ENCODE measurements around the gene PIGU. TPM values are rescaled to one million over a fixed set of nuclear protein-coding genes. Genes with fewer than 3 reads are reported as not detected.

PIGU gene
- total RNA-seq, result 5.8 and 7.1 TPM in 2 replicates

GRCh38 chr20:34676642-34677373 lies at the start of gene PIGU:
TSS of gene PIGU (minus strand) at chr20:34677092. CDS start at chr20:34677085, 7 bp downstream.

GRCh38 chr20:34704177-34705007 lies 27.5 kb upstream of the PIGU start, which contains the start of gene TP53INP2:
TSS of gene TP53INP2 (plus strand) at chr20:34704344. CDS start at chr20:34708740, 4,396 bp downstream.

GRCh38 chr20:34558320-34559218 lies 118.3 kb downstream of the PIGU start, which contains the start of gene MAP1LC3A:
TSS of gene MAP1LC3A (plus strand) at chr20:34558718. CDS start at chr20:34558869, 151 bp downstream.

GRCh38 chr20:34516247-34517113 lies 160.4 kb downstream of the PIGU start, which contains the start of gene DYNLRB1:
TSS of gene DYNLRB1 (plus strand) at chr20:34516422. CDS start at chr20:34516459, 37 bp downstream.

Other genes with a start within 250 kb of the PIGU start
- gene DYNLRB1, start 160.7 kb downstream of the PIGU start, total RNA-seq, result 14.9 and 23.7 TPM in 2 replicates
- 15.8 and 18.5 TPM in 2 replicates for gene MAP1LC3A, start 118.4 kb downstream of the PIGU start, total RNA-seq
- 3.0 and 4.5 TPM in 2 replicates for gene TP53INP2, start 27.3 kb upstream of the PIGU start, total RNA-seq
- 3.5 and 5.2 TPM in 2 replicates for gene NCOA6, start 148.6 kb upstream of the PIGU start, total RNA-seq
- gene GGT7, start 195.8 kb upstream of the PIGU start, total RNA-seq, result 3.2 and 3.9 TPM in 2 replicates
- 46.1 and 52.0 TPM in 2 replicates for gene ACSS2, start 199.5 kb upstream of the PIGU start, total RNA-seq

Data from epithelial cell of umbilical artery (primary cell).